Activated CD4-positive, alpha-beta T cell treated with anti-CD3 and anti-CD28 coated beads for 48 hours (primary cell): ENCODE data around the gene FNDC3B.

Experiments
- DNase-seq: peaks from one replicate; pipeline ENCODE4 v3.0.0-alpha.2; 2020

The FNDC3B gene

GRCh38 chr3:172195407-172195754, 156.0 kb downstream of the FNDC3B start:
- DNase-seq, result no peak

DNA sequence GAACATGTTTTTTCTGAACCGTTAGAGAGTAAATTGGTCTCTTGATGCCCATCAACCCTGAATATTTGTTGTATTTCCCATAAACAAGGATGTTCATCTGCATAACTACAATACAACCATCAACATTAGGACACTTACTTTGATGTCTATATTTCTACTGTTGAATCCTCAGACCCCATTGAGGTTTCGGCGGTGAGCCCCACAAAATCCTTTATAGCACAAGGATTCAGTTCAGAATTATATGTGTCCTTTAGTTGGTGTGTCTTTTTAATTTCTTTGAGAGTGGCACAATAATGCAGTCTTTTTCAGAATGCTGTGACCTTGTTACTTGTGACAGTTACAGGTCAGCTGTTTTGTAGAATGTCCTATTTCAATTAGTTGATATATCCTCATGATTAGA, 158.0 kb downstream of the FNDC3B start:
- no peak for DNase-seq

GRCh38 chr3:172198428-172198827, 159.1 kb downstream of the FNDC3B start:
- DNase-seq, result no peak

- DNase-seq, result no peak
Measured at GRCh38 chr3:172199850-172200369, 160.5 kb downstream of the FNDC3B start.

DNA sequence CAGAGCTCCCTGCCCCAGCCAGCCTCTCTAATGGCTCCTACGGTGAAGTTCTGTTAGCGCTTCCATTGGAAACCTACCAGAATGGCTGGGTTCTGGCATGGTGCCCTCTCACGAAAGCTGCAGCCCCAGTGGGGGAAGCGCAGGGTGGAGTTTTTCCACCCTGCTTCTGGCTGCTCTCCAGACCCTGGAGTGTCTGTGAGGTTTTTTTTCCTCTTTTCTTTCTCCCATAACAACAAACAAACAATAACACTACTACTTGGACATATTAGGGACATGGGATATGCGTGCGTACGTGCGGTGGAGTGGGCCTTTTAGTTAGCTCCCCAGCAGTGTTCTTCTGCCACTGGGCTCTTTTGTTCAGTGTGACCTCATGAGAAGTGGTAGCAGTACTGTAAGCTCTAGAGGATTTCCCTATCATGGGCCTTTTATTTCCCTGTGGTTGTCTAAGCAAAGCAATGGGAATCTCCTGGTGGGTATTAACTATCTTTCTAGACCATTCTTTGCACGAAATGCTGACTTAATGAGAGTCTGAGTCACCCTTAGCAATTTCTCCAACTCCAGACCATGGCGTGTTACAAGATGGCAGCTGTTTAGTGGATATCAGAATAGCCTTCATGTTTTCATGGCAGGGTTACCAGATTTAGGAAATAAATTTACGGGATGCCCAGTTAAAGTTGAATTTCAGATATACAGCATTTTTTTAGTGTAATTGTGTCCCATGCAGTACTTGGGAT, 161.9 kb downstream of the FNDC3B start:
- DNase-seq, result no peak

GRCh38 chr3:172201870-172202236, 162.5 kb downstream of the FNDC3B start:
- no peak for DNase-seq

DNA sequence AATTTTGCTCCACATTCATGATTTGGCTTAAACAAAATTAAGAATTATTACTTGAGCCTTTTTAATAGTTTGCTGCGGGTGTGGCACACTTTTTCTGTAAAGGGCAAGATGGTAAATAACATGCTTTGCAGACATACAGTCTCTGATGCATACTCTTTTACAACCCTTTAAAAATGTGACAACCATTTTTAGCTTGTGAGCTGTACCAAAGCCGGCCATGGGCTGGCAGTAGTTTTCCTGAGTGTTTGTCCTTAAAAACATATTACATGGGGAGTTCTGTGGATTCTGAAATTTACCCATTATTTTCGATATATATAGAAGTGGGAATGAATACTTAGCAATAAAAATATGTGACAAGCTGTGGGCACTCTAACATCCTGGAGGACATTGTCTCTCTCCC, 163.4 kb downstream of the FNDC3B start:
- DNase-seq, result no peak

GRCh38 chr3:172203522-172204258, 164.3 kb downstream of the FNDC3B start:
- DNase-seq, result no peak

- no peak for DNase-seq
Measured at GRCh38 chr3:172204716-172205115, 165.3 kb downstream of the FNDC3B start.

- no peak for DNase-seq
Measured at GRCh38 chr3:172208586-172209332, 169.4 kb downstream of the FNDC3B start.

- no peak for DNase-seq
Measured at GRCh38 chr3:172209333-172210321, 170.2 kb downstream of the FNDC3B start.

DNA sequence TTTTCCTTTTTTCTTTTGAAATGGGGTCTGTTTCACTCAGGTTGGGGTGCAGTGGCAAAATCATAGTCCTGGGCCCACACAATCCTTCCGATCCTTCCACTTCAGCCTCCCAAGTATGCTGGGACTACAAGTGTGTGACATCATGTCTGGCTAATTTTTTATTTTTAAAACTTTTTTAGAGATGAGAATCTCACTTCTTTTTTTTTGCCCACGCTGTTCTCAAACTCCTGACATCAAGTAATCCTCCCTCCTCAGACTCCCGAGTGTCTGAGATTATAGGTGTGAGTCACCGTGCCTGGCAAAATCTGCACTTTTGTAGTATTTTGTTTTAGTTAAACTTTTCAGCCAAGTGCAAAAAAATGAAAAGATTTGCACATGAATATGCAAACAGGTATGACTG, 171.0 kb downstream of the FNDC3B start:
- no peak for DNase-seq

DNA sequence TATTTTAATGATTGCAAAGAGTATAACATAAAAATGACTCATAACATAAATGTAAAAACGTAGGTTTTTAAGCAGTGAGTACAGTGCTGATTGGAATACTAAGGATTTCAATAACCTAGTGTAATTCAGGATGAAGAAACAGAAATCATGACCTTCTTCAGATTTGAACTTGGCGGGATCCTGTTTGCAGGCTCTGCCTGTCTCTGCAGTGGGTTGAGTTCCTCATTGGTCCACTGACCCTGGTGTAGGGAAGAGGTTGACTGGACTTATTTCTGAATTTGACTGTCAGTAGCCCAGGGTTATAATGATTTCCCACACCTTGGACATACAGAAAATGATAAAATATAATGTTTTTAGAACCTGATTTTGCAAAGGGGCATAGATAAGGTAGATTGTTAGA, 171.7 kb downstream of the FNDC3B start:
- DNase-seq, result no peak

GRCh38 chr3:172213200-172213599, 173.8 kb downstream of the FNDC3B start:
- DNase-seq, result peak; percentile 28

- no peak for DNase-seq
Measured at GRCh38 chr3:172213904-172214303, 174.5 kb downstream of the FNDC3B start.

GRCh38 chr3:172216267-172216666, 176.9 kb downstream of the FNDC3B start:
- no peak for DNase-seq

GRCh38 chr3:172216911-172217310, 177.5 kb downstream of the FNDC3B start:
- DNase-seq, result no peak

GRCh38 chr3:172217877-172218276, 178.5 kb downstream of the FNDC3B start:
- DNase-seq, result no peak

GRCh38 chr3:172218350-172219323, 179.3 kb downstream of the FNDC3B start:
- no peak for DNase-seq

- DNase-seq, result no peak
Measured at GRCh38 chr3:172219750-172220149, 180.4 kb downstream of the FNDC3B start.

- DNase-seq, result no peak
Measured at GRCh38 chr3:172221547-172221946, 182.2 kb downstream of the FNDC3B start.
